Measurements from ENCODE around the gene HMGN1.

DNA sequence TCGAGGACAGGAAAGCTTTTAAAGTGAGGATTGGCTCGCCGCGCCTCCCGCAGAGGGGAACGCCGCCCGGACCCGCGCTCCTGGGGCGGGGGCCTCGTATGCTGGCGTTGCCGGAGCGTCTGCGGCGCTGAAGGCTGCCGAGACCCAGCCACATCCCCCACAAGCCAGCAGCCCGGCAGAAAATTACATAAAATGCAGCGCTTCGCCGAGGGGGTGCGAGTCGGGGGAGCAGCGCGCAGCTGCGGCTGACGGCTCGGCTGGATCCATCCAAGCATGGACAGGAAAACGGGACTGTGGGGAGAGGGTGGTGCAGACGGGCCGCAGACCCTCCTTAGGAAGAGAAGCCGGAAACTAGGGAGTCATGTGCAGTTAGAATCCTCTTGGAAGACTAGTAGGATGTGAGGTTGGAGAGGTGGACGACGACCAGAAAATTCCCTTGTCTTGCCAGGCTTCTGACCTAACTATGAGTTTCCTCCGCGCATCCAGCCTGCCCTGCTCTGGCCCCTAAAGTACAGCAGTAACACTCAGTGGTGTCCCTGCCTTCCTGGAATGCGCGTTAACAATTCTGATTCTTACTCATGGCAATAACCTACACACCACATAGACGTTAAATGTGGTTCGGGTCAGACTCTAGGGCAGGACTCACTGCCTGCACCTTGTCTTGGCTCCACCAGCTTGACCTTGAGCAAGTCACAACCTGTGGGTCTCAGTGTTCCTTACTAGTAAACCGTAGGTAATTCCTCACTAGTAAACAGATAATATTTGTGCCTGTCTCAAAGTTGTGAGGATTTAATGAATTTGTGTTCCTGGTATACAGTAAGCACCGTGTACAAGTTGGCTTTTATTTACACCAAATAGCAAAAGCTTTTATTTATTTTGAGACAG, 34.5 kb downstream of the HMGN1 start:
- TF ChIP-seq, protein P1, sequence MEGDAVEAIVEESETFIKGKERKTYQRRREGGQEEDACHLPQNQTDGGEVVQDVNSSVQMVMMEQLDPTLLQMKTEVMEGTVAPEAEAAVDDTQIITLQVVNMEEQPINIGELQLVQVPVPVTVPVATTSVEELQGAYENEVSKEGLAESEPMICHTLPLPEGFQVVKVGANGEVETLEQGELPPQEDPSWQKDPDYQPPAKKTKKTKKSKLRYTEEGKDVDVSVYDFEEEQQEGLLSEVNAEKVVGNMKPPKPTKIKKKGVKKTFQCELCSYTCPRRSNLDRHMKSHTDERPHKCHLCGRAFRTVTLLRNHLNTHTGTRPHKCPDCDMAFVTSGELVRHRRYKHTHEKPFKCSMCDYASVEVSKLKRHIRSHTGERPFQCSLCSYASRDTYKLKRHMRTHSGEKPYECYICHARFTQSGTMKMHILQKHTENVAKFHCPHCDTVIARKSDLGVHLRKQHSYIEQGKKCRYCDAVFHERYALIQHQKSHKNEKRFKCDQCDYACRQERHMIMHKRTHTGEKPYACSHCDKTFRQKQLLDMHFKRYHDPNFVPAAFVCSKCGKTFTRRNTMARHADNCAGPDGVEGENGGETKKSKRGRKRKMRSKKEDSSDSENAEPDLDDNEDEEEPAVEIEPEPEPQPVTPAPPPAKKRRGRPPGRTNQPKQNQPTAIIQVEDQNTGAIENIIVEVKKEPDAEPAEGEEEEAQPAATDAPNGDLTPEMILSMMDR (IDR thresholded peaks at IDR 0.05; ENCODE audit: borderline replicate concordance, extremely low read depth, low read length, poor library complexity, severe bottlenecking): no peak
- TF ChIP-seq EZH2 (IDR thresholded peaks at IDR 0.05; ENCODE audit: borderline replicate concordance, low read depth, low read length, severe bottlenecking): no peak

All from DND-41 (cell line).